Spleen (tissue), 11 donors: ENCODE measurements around the gene STXBP6. TPM values are rescaled to one million over a fixed set of nuclear protein-coding genes. Genes with fewer than 3 reads are reported as not detected.
"Not testable (repeated sequence)": the region's sequence is repeated elsewhere in the genome, so short reads cannot be mapped to it uniquely, and the experiment has no call there.

Experiments
- DNase-seq: peaks from one replicate; pipeline ENCODE4 v3.0.0-alpha.2; 2020
- H3K27ac ChIP-seq, 8 donors: fragments of 200-600 bp; sonication (generic) in 7 of 8; 1 replicate in 4 of 8; 2 replicates in 4 of 8; pipeline versions ENCODE4 v1.5.0 to v1.8.0; 2016 to 2021; ENCODE audit warnings: inconsistent platforms in 4 of 8, mild to moderate bottlenecking in 4 of 8, moderate library complexity in 1 of 8
- H3K27me3 ChIP-seq, 7 donors: fragments of 200-600 bp; sonication (generic) in 6 of 7; replicated peaks in 1 of 7; 1 replicate in 4 of 7; 2 replicates in 3 of 7; pipeline versions ENCODE4 v1.5.0 to v1.8.0; 2016 to 2021; ENCODE audit warnings: inconsistent platforms in 3 of 7, mild to moderate bottlenecking in 1 of 7
- H3K36me3 ChIP-seq, 6 donors: fragments of 200-600 bp; sonication (generic) in 5 of 6; 1 replicate in 4 of 6; 2 replicates in 2 of 6; pipeline versions ENCODE4 v1.5.0 to v1.8.0; 2016 to 2021; ENCODE audit warnings: inconsistent platforms in 2 of 6
- H3K4me1 ChIP-seq, 6 donors: fragments of 200-600 bp; sonication (generic) in 5 of 6; 1 replicate in 3 of 6; 2 replicates in 3 of 6; pipeline versions ENCODE4 v1.5.0 to v1.8.0; 2016 to 2021; ENCODE audit warnings: inconsistent platforms in 3 of 6
- H3K4me3 ChIP-seq, 8 donors: fragments of 200-600 bp; sonication (generic) in 7 of 8; 1 replicate in 4 of 8; 2 replicates in 4 of 8; pipeline versions ENCODE4 v1.5.0 to v1.8.0; 2016 to 2021; ENCODE audit warnings: inconsistent platforms in 4 of 8, mild to moderate bottlenecking in 4 of 8, moderate library complexity in 2 of 8
- H3K9me3 ChIP-seq, 8 donors: fragments of 200-600 bp; sonication (generic) in 7 of 8; 1 replicate in 4 of 8; 2 replicates in 4 of 8; pipeline versions ENCODE4 v1.5.0 to v1.8.0; 2016 to 2021; ENCODE audit warnings: inconsistent platforms in 4 of 8
- POLR2A ChIP-seq, 3 donors: fragments of 450-650 bp; IDR thresholded peaks; one replicate each; pipeline ENCODE4 v1.5.1; 2017; ENCODE audit warnings: antibody characterized with exemption in 3 of 3, mild to moderate bottlenecking in 1 of 3
- POLR2AphosphoS5 ChIP-seq, 3 donors: sonication (generic); formaldehyde crosslinking; IDR thresholded peaks; one replicate each; pipeline ENCODE4 v1.5.1; 2017; ENCODE audit warnings: antibody characterized with exemption in 3 of 3
- WGBS, 5 donors: extraction: QIAGEN DNeasy Blood & Tissue Kit in 3 of 5; methylation state at CpG; one replicate each; pipeline versions ENCODE4 v1.1.5 to v1.1.7; 2013 to 2018; 5-methylcytosine and 5-hydroxymethylcytosine counted together
- intact Hi-C: fragments of 100-400 bp; cut with DNase I; formaldehyde crosslinking; loops from one replicate; pipeline ENCODE4 v1.15.0; 2023; ENCODE audit warnings: low total_unique reads
- polyA plus RNA-seq, 3 donors: library from polyadenylated mRNA; stranded (reverse); fragments of 200-250 nt; gene quantifications; one replicate each; pipeline ENCODE4 v1.2.1, GENCODE V29; 2013
- total RNA-seq, 7 donors: library from RNA; depleted of rRNA in 3 of 7; stranded (reverse); fragments of >200 nt in 3 of 7; fragmentation: NEBNext Ultra II Directional in 4 of 7; extraction: Animal tissue kit (Norgen Biotek cat#: 25700) in 4 of 7; gene quantifications; one replicate each; pipeline versions ENCODE4 v1.1.0 to v1.2.1, GENCODE V29; 2016 to 2021
- TF ChIP-seq, protein P1 (sequence below), 11 experiments: fragments of 200-600 bp in 7 of 11; fragments of 450-650 bp in 4 of 11; sonication (generic) in 4 of 11; IDR thresholded peaks in 8 of 11; conservative IDR thresholded peaks in 3 of 11; 1 replicate in 7 of 11; 2 replicates in 4 of 11; pipeline versions ENCODE4 v1.4.0 to v1.8.0; 2016 to 2021; ENCODE audit warnings: antibody characterized with exemption in 11 of 11, inconsistent platforms in 4 of 11, mild to moderate bottlenecking in 1 of 11
- donor health status: healthy with polysubstance abuse.
- donor health status: DM: no; HTN: no; CAD: no; lungs with moderate emphysema.
- donor health status: DM: no; HTN: no; CAD: no.
- donor health status: Bipolar disorder and iron deficiency.
- donor health status: healthy.
- donor health status: DM: no; HTN: no; CAD: no.
- donor health status: DM: yes; HTN: yes; CAD: no.

The STXBP6 gene
- total and polyA plus RNA-seq, 10 donors, result 0.76 to 1.4 (median 0.87) TPM

DNA sequence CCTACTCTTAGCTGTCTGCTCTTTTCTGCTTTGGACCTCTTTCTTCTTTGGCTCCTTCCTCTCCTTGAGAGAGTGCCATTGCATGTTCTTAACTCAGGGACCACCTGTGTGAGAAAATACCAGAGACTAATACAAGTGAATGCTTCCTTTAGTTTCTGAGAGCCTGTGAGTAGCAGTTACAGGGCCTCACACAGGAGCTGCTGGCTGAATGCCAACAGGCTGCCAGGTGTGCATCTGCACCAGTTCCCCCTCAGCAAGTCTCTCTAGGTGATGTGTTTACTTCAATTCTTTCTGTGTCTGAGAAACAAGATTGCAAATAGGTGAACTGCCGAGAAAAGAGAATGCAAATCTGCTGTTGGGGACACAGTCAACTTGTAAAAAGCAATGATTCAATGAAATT lies 108.2 kb downstream of the STXBP6 start:
- TF ChIP-seq, protein P1, sequence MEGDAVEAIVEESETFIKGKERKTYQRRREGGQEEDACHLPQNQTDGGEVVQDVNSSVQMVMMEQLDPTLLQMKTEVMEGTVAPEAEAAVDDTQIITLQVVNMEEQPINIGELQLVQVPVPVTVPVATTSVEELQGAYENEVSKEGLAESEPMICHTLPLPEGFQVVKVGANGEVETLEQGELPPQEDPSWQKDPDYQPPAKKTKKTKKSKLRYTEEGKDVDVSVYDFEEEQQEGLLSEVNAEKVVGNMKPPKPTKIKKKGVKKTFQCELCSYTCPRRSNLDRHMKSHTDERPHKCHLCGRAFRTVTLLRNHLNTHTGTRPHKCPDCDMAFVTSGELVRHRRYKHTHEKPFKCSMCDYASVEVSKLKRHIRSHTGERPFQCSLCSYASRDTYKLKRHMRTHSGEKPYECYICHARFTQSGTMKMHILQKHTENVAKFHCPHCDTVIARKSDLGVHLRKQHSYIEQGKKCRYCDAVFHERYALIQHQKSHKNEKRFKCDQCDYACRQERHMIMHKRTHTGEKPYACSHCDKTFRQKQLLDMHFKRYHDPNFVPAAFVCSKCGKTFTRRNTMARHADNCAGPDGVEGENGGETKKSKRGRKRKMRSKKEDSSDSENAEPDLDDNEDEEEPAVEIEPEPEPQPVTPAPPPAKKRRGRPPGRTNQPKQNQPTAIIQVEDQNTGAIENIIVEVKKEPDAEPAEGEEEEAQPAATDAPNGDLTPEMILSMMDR (IDR thresholded peaks at IDR 0.05 in 8 of 11, conservative IDR thresholded peaks at IDR 0.05 in 3 of 11), result no peak
- TF ChIP-seq POLR2AphosphoS5 (IDR thresholded peaks at IDR 0.05), result no peak
- Histone ChIP-seq H3K4me3 (no peak overlapping the region), H3K27ac (no peak overlapping the region), H3K9me3 (no peaks in the 10 kb centered on the region), H3K36me3 (no peaks in the 10 kb centered on the region), H3K4me1 (no peaks in the 10 kb centered on the region), H3K27me3 (no peaks in the 10 kb centered on the region)
- intact Hi-C loops, result no loop called here
- DNase-seq, result no peak
- WGBS, 5 donors, result 88 to 98% (median 91%) methylated on average over 1 of the region's 1 CpG

DNA sequence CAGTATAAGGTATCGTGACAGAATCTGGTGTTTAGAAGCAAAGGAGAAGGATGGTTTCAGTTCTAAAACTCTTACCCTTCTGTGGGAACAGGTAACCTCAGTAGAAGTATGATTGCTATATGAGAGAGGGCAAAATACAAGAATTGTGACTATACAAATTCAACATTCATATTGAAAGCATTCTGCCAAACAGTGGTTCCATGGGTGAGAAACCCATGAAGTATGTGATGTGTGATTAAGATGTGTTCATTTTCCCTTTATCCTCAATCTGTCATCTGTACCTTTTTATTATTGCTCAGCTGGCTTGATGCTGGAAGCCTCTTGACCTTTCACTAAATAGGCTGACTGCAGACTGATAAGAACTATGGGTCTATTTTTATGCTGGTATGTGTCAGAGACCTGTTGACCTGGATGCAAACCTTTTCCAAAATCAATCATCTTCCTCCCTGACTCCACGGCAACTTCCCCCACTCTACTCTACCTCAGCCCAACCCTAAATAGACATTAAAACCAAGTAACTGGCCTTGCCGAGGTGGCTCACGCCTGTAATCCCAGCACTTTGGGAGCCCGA lies 109.6 kb downstream of the STXBP6 start:
- intact Hi-C loops, result no loop called here
- Histone ChIP-seq H3K4me3 (no peak overlapping the region), H3K36me3 (no peaks in the 10 kb centered on the region), H3K27me3 (no peaks in the 10 kb centered on the region), H3K9me3 (no peaks in the 10 kb centered on the region), H3K4me1 (no peaks in the 10 kb centered on the region), H3K27ac (no peak overlapping the region)
- no peak for DNase-seq
- no peak for TF ChIP-seq POLR2AphosphoS5 (IDR thresholded peaks at IDR 0.05)
- TF ChIP-seq POLR2A (IDR thresholded peaks at IDR 0.05), result no peak
- TF ChIP-seq, protein P1 (IDR thresholded peaks at IDR 0.05 in 8 of 11, conservative IDR thresholded peaks at IDR 0.05 in 3 of 11), result no peak
- whole genome bisulfite sequencing, 5 donors, result 79 to 88% (median 85%) methylated on average over 5 of the region's 5 CpGs

DNA sequence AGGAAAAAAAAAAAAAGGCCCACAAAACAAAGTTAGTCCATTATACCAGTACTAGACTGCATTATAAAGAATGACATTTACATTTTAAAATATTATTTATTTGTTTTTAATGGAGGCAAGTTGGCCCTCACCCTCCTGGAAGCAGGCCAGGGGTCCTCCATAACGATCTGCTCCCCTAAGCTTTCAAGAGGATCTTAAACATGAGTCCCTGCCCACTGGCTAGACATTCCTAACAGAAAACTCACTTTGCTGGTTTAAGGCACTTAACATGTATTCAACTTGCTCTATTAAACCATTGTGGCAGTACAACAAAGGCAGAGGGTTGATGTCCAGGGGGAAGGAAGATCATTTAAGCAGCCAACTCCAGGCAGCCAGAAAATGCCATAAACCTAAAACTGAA lies 111.4 kb downstream of the STXBP6 start:
- no peaks in the 10 kb centered on the region for H3K4me1 ChIP-seq
- TF ChIP-seq POLR2A (IDR thresholded peaks at IDR 0.05), result no peak
- TF ChIP-seq, protein P1 (IDR thresholded peaks at IDR 0.05 in 8 of 11, conservative IDR thresholded peaks at IDR 0.05 in 3 of 11), result no peak
- no peak for TF ChIP-seq POLR2AphosphoS5 (IDR thresholded peaks at IDR 0.05)
- no peak overlapping the region for H3K27ac ChIP-seq
- H3K4me3 ChIP-seq, result no peak overlapping the region
- intact Hi-C loops, result no loop called here
- no peaks in the 10 kb centered on the region for H3K36me3 ChIP-seq
- no peaks in the 10 kb centered on the region for H3K27me3 ChIP-seq
- no peaks in the 10 kb centered on the region for H3K9me3 ChIP-seq
- DNase-seq, result no peak
- WGBS, 5 donors, result 50 to 73% (median 67%) methylated on average over 1 of the region's 1 CpG

DNA sequence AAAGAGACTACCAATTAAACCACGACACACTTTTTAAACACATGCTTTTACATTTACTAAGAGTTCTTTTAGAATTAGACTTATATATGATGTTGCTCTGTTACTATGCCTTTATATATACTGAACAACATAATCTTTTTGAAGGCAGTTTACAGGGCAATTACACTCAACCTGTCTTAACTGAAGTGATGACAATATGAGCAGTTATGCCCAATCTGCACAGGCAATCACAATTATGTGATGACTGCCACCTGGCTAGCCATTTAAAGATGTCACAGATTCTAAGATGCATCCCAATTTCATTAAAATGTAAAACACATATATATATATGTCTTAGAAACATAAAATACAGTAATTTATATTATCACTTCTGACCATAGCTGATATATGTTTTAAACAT lies 112.6 kb downstream of the STXBP6 start:
- no peak for DNase-seq
- WGBS, 5 donors, result 80 to 100% (median 91%) methylated on average over 1 of the region's 1 CpG
- Histone ChIP-seq H3K27ac (no peak overlapping the region), H3K36me3 (no peaks in the 10 kb centered on the region), H3K4me3 (no peak overlapping the region), H3K27me3 (peaks cover 0 to 9% (median 0%) of the 10 kb centered on the region in 7 donors), H3K9me3 (no peaks in the 10 kb centered on the region), H3K4me1 (no peaks in the 10 kb centered on the region)
- intact Hi-C loops, result no loop called here
- TF ChIP-seq POLR2AphosphoS5 (IDR thresholded peaks at IDR 0.05) (no peak), POLR2A (IDR thresholded peaks at IDR 0.05) (no peak)
- TF ChIP-seq, protein P1 (IDR thresholded peaks at IDR 0.05 in 8 of 11, conservative IDR thresholded peaks at IDR 0.05 in 3 of 11), result no peak

DNA sequence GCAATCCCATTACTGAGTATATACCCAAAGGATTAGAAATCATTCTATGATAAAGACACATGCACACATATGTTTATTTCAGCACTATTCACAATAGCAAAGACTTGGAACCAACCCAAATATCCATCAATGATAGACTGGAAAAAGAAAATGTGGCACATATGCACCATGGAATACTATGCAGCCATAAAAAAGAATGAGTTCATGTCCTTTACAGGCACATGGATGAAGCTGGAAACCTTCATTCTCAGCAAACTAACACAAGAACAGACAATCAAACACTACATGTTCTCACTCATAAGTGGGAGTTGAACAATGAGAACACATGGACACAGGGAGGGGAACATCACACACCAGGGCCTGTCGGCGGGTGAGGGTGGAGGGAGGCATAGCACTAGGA lies 113.2 kb downstream of the STXBP6 start:
- H3K9me3 ChIP-seq, H3K27ac ChIP-seq, H3K36me3 ChIP-seq, H3K4me3 ChIP-seq, H3K4me1 ChIP-seq, intact Hi-C loops, DNase-seq: not testable (repeated sequence)
- 90 to 95% (median 95%) methylated on average over 2 of the region's 2 CpGs for WGBS, 5 donors
- H3K27me3 ChIP-seq, result peaks cover 0 to 14% (median 0%) of the 10 kb centered on the region in 7 donors
